BE2C (cell line): ENCODE data around the gene ZNF780A.
"Not testable (repeated sequence)": the region's sequence is repeated elsewhere in the genome, so short reads cannot be mapped to it uniquely, and the experiment has no call there.

ENCODE experiments used
- DNase-seq: peaks from one replicate; pipeline ENCODE4 v3.0.0-alpha.2; 2020
- H3K27me3 ChIP-seq: fragments of 250-450 bp; sonication (Bioruptor Pico); 2 replicates; pipeline ENCODE4 v1.5.1; 2020; ENCODE audit warnings: mild to moderate bottlenecking
- H3K36me3 ChIP-seq: fragments of 250-450 bp; sonication (Bioruptor Pico); 2 replicates; pipeline ENCODE4 v1.5.1; 2020; ENCODE audit warnings: mild to moderate bottlenecking
- H3K4me1 ChIP-seq: fragments of 250-450 bp; sonication (Bioruptor Pico); 2 replicates; pipeline ENCODE4 v1.5.1; 2020
- H3K4me3 ChIP-seq: 2 replicates; pipeline ENCODE4 v1.5.1; 2011; ENCODE audit warnings: low read depth, low read length
- H3K9me3 ChIP-seq: fragments of 250-450 bp; sonication (Bioruptor Pico); 2 replicates; pipeline ENCODE4 v1.5.1; 2020
- CTCF ChIP-seq: IDR thresholded peaks from 2 replicates; pipeline ENCODE4 v1.5.1; 2012; ENCODE audit warnings: mild to moderate bottlenecking, low read depth, low read length

ZNF780A gene

GRCh38 chr19:40130013-40130412 is 39.3 kb upstream of the ZNF780A start:
- H3K27me3 ChIP-seq = peaks cover 12% of the 10 kb centered on the region
- no peak for TF ChIP-seq CTCF

DNA sequence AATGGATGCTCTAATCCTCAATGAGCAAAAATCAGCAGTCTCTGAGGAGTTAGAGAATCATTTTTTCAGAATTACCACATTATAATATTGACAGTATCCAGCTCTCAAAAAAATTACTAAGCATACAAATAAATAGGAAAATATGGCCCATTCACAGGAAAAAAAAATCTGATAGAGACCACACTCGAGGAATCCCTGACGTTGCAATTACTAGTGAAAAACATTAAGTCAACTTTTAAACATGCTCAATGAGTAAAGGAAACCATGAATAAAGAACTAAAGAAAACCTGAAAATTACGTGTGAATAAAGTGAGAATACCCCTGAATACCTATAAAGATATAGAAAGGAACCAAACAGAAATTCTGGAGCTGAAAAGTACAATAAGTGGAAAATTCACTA is 38.7 kb upstream of the ZNF780A start:
- Histone ChIP-seq H3K4me3 (no peak overlapping the region), H3K36me3 (no peaks in the 10 kb centered on the region), H3K4me1 (no peaks in the 10 kb centered on the region), H3K9me3 (no peaks in the 10 kb centered on the region), H3K27me3 (peaks cover 8% of the 10 kb centered on the region)
- DNase-seq = no peak
- no peak for TF ChIP-seq CTCF

More at GRCh38 chr19:40130013-40130412, 39.3 kb upstream of the ZNF780A start:
- Histone ChIP-seq H3K4me1 (no peaks in the 10 kb centered on the region), H3K36me3 (no peaks in the 10 kb centered on the region), H3K4me3 (no peak overlapping the region), H3K9me3 (no peaks in the 10 kb centered on the region)
- no peak for DNase-seq

DNA sequence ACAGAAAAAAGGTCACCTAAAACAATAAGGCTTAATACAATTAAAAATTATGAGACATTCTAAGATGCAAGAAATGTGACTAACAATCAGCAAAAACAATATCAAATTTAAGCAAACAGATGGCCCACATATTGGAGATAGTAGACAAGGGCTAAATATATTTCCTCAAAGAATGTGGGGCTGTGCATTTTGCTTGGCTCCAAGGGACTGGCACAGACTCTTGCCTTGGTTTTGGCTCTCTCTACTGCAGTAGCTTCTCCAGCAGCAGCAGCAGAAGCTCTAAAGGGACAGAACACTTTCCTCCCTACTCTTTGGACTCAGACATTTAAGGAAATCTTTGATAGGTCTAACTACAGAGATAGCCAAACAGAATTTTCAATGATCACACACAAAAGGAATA is 38.2 kb upstream of the ZNF780A start:
- H3K4me1 ChIP-seq = no peaks in the 10 kb centered on the region
- no peaks in the 10 kb centered on the region for H3K36me3 ChIP-seq
- no peak for DNase-seq
- no peak for TF ChIP-seq CTCF
- H3K9me3 ChIP-seq = no peaks in the 10 kb centered on the region
- peaks cover 7% of the 10 kb centered on the region for H3K27me3 ChIP-seq
- H3K4me3 ChIP-seq = no peak overlapping the region

DNA sequence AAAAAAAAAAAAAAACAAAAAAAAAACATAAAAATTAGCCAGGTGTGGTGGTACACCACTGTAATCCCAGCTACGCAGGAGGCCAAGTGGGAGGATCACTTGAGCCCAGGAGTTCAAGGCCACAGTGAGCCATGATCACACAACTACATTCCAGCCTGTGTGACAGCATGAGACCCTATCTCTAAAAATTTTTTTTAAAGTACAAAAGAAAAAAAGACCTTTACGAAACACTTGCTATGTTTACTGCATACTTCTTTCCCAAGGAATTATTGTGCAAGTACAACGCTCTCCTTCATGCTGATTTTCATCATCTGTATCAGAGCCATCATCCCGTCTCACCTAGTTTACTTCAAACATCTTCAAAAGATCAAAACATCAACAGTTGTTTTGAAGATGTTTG is 28.6 kb upstream of the ZNF780A start:
- Histone ChIP-seq H3K4me1 (no peaks in the 10 kb centered on the region), H3K9me3 (no peaks in the 10 kb centered on the region), H3K4me3 (no peak overlapping the region), H3K27me3 (no peaks in the 10 kb centered on the region; the same call in 1 of the 2 replicates), H3K36me3 (no peaks in the 10 kb centered on the region)
- no peak for DNase-seq
- no peak for TF ChIP-seq CTCF

GRCh38 chr19:40118638-40119037 is 27.9 kb upstream of the ZNF780A start:
- not testable (repeated sequence) for H3K4me3 ChIP-seq, DNase-seq, H3K9me3 ChIP-seq, H3K4me1 ChIP-seq, H3K27me3 ChIP-seq, H3K36me3 ChIP-seq

DNA sequence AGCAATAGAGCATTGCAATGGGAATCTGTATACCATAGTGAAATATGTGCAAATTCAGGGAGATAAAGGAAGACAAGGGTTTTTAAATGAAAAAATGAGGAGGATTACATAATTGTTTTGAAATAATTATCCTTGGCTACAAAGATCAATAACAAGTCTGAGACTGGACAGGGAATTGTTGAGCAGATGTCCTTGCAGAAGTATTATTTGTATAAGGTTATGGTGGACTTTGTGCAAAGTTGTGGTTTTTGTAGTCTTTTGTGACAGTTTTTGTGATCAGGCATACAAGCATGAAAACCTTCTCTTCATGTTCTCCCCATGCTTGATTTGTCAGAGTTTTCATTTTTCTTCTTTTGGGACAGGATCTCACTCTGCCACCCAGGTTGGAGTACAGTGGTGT is 25.3 kb upstream of the ZNF780A start:
- no peaks in the 10 kb centered on the region for H3K27me3 ChIP-seq
- no peak overlapping the region for H3K4me3 ChIP-seq
- H3K9me3 ChIP-seq = no peaks in the 10 kb centered on the region
- no peak for TF ChIP-seq CTCF
- H3K36me3 ChIP-seq = no peaks in the 10 kb centered on the region
- DNase-seq = no peak
- H3K4me1 ChIP-seq = no peaks in the 10 kb centered on the region

DNA sequence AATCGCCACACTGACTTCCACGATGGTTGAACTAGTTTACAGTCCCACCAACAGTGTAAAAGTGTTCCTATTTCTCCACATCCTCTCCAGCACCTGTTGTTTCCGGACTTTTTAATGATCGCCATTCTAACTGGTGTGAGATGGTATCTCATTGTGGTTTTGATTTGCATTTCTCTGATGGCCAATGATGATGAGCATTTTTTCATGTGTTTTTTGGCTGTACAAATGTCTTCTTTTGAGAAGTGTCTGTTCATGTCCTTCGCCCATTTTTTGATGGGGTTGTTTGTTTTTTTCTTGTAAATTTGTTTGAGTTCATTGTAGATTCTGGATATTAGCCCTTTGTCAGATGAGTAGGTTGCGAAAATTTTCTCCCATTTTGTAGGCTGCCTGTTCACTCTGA is 23.4 kb upstream of the ZNF780A start:
- H3K4me3 ChIP-seq, H3K9me3 ChIP-seq, DNase-seq, H3K36me3 ChIP-seq, H3K27me3 ChIP-seq, H3K4me1 ChIP-seq: not testable (repeated sequence)

DNA sequence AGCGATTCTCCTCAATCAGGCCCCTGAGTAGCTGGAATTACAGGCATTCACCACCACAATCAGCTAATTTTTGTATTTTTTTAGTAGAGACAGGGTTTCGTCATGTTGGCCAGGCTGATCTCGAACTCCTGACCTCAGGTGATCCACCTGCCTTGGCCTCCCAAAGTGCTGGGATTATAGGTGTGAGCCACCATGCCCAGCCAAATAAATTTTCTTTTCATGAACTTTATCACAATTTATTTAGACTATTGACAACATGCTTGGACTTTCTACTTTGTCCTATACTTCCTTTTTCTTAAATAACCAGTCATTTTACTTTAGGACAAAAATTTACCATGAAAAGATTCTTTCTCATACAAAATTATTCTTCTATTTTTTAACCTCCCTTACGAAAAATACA is 21.5 kb upstream of the ZNF780A start:
- not testable (repeated sequence) for DNase-seq, H3K27me3 ChIP-seq, H3K9me3 ChIP-seq, H3K4me3 ChIP-seq, H3K4me1 ChIP-seq, H3K36me3 ChIP-seq
